Measurements from ENCODE around the gene GALNT2.

GRCh38 chr1:230081751-230082150, 14.7 kb downstream of the GALNT2 start:
- no peak for TF ChIP-seq CTCF (IDR thresholded peaks at IDR 0.05)
- TF ChIP-seq ZFX (IDR thresholded peaks at IDR 0.05; ENCODE audit: borderline replicate concordance) = no peak
